ENCODE results near the gene SECISBP2. TPM values are rescaled to one million over a fixed set of nuclear protein-coding genes. Genes with fewer than 3 reads are reported as not detected.

SECISBP2 gene
- total and polyA plus RNA-seq, 2 experiments from 2014 or later, result 77.7 to 86.8 TPM

DNA sequence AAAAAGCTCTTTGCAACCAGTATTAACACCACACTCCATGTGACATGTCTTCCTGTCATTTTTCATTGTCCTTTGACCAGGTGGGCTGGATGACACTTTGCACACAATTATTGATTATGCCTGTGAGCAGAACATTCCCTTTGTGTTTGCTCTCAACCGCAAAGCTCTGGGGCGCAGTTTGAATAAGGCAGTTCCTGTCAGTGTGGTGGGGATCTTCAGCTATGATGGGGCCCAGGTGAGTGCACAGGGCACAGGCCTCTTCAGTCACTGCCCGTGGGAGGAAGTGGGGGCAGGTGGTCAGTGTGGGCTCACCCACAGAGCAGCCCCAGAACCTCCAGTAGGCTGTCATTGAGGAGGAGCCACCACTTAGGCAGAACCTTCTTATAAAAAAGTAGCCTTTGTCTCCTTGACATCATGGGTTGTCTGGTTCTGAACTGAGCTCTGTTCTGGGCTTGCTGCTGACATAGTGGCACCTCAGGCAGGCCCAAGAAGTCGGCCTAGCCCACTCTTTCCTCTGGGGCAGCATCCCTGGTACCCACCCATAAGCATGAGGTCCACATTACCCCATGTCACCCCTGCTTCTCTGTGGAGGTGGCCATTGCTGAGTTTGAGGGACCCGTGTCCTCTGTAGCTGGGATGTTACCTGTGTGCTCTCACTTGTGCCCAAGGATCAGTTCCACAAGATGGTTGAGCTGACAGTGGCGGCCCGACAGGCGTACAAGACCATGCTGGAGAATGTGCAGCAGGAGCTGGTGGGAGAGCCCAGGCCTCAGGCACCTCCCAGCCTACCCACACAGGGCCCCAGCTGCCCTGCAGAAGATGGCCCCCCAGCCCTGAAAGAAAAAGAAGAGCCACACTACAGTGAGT, 39.3 kb downstream of the SECISBP2 start:
- Mint-ChIP-seq H3K27ac (no peak overlapping the region), H3K9me3 (no peaks in the 10 kb centered on the region), H3K36me3 (ENCODE audit: low read depth) (peaks cover 96% of the 10 kb centered on the region), H3K4me3 (no peak overlapping the region), H3K27me3 (ENCODE audit: insufficient read depth, low read depth, poor library complexity) (peaks cover 3% of the 10 kb centered on the region), H3K4me1 (no peaks in the 10 kb centered on the region)
- H3K4me1 ChIP-seq (ENCODE audit: insufficient read depth), result no peaks in the 10 kb centered on the region
- no peaks in the 10 kb centered on the region for H3K9me2 ChIP-seq (ENCODE audit: insufficient read depth)
- H3K4me2 ChIP-seq, result no peak overlapping the region
- no peak for ATAC-seq
- H3K36me3 ChIP-seq (ENCODE audit: insufficient read depth), result peaks cover 50% of the 10 kb centered on the region
- H2AFZ ChIP-seq, result no peak overlapping the region
- DNase-seq (ENCODE audit: low spot score), result no peak
- H3K79me2 ChIP-seq (replicated peaks; ENCODE audit: insufficient read depth), result peaks cover 3% of the 10 kb centered on the region; the same call in 1 of the 2 replicates
- no peaks in the 10 kb centered on the region for H3F3A ChIP-seq (replicated peaks; ENCODE audit: low read depth)
- peaks cover 18% of the 10 kb centered on the region; the same call in 1 of the 2 replicates for H4K20me1 ChIP-seq (replicated peaks; ENCODE audit: insufficient read depth)
- TF ChIP-seq, protein P1, sequence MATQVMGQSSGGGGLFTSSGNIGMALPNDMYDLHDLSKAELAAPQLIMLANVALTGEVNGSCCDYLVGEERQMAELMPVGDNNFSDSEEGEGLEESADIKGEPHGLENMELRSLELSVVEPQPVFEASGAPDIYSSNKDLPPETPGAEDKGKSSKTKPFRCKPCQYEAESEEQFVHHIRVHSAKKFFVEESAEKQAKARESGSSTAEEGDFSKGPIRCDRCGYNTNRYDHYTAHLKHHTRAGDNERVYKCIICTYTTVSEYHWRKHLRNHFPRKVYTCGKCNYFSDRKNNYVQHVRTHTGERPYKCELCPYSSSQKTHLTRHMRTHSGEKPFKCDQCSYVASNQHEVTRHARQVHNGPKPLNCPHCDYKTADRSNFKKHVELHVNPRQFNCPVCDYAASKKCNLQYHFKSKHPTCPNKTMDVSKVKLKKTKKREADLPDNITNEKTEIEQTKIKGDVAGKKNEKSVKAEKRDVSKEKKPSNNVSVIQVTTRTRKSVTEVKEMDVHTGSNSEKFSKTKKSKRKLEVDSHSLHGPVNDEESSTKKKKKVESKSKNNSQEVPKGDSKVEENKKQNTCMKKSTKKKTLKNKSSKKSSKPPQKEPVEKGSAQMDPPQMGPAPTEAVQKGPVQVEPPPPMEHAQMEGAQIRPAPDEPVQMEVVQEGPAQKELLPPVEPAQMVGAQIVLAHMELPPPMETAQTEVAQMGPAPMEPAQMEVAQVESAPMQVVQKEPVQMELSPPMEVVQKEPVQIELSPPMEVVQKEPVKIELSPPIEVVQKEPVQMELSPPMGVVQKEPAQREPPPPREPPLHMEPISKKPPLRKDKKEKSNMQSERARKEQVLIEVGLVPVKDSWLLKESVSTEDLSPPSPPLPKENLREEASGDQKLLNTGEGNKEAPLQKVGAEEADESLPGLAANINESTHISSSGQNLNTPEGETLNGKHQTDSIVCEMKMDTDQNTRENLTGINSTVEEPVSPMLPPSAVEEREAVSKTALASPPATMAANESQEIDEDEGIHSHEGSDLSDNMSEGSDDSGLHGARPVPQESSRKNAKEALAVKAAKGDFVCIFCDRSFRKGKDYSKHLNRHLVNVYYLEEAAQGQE (IDR thresholded peaks at IDR 0.05; ENCODE audit: unreplicated experiment), result no peak
- TF ChIP-seq ZNF462 (CRISPR knock-in tag; IDR thresholded peaks at IDR 0.05) (no peak), POLR2AphosphoS5 (IDR thresholded peaks at IDR 0.05; ENCODE audit: low read depth) (no peak), ZNF331 (CRISPR knock-in tag; IDR thresholded peaks at IDR 0.05; ENCODE audit: low read depth) (no peak), STAT1 (IDR thresholded peaks at IDR 0.05; ENCODE audit: unreplicated experiment) (no peak), EZH2phosphoT487 (IDR thresholded peaks at IDR 0.05; ENCODE audit: unreplicated experiment) (no peak), EZH2 (IDR thresholded peaks at IDR 0.05; ENCODE audit: low read depth, unreplicated experiment) (no peak), ZNF114 (CRISPR knock-in tag; IDR thresholded peaks at IDR 0.05) (no peak), JUNB (IDR thresholded peaks at IDR 0.05; ENCODE audit: unreplicated experiment) (no peak), CTCF (conservative IDR thresholded peaks at IDR 0.05; ENCODE audit: low read depth in 2 of 2) (no peak), NANOG (IDR thresholded peaks at IDR 0.05; ENCODE audit: borderline replicate concordance) (no peak), CREB1 (CRISPR knock-in tag; IDR thresholded peaks at IDR 0.05; ENCODE audit: low read depth) (no peak)
- TF ChIP-seq, protein P2, sequence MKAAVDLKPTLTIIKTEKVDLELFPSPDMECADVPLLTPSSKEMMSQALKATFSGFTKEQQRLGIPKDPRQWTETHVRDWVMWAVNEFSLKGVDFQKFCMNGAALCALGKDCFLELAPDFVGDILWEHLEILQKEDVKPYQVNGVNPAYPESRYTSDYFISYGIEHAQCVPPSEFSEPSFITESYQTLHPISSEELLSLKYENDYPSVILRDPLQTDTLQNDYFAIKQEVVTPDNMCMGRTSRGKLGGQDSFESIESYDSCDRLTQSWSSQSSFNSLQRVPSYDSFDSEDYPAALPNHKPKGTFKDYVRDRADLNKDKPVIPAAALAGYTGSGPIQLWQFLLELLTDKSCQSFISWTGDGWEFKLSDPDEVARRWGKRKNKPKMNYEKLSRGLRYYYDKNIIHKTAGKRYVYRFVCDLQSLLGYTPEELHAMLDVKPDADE (IDR thresholded peaks at IDR 0.05), result no peak
- no peak overlapping the region for H3K4me3 ChIP-seq
- no peak overlapping the region for H3K27ac ChIP-seq (ENCODE audit: low read depth)
- no peaks in the 10 kb centered on the region for H3K27me3 ChIP-seq (ENCODE audit: insufficient read depth)

Data from GM23338 (cell line).